ENCODE measurements around the gene CSH1.
"Not testable (repeated sequence)": the region's sequence is repeated elsewhere in the genome, so short reads cannot be mapped to it uniquely, and the experiment has no call there.

Gene CSH1

DNA sequence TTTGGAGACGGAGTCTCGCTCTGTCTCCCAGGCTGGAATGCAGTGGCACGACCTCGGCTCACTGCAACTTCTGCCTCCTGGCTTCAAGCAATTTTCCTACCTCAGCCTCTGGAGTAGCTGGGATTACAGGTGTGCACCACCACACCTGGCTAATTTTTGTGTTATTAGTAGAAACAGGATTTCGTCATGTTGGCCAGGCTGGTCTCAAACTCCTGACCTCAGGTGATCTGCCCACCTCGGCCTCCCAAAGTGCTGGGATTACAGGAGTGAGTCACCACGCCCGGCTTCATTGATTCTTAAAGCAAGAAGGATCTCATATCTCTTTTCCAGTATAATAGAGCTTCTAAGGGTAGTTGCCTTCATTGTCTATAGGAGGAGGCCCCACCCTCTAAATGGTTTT is 8.4 kb upstream of the CSH1 start:
- not testable (repeated sequence) for DNase-seq (ENCODE audit: low read depth in 2 of 2)

DNA sequence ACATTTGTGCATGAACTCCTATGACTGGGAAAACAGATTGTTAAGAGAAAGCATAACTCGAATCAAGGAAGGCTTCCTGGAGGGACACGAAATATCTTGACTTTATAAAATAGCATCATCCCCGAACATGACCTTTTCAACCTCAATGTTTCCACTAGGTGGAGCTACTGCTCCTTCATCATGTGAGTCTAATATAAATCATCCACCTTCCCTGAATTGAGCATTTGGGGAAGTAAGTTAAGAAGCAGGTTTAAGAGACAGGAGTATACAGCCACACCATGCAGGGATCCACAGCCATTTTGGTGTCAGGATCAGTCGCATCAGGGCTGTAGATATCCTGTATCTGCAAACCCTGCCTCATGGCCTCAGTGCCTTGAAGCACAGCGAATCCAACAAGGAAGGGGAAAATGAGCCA is 7.4 kb upstream of the CSH1 start:
- not testable (repeated sequence) for DNase-seq (ENCODE audit: low read depth in 2 of 2)

GRCh38 chr17:63901971-63902370 is 5.6 kb upstream of the CSH1 start:
- not testable (repeated sequence) for DNase-seq (ENCODE audit: low read depth in 2 of 2)

- not testable (repeated sequence) for DNase-seq (ENCODE audit: low read depth in 2 of 2)
These were observed 2.8 kb upstream of the CSH1 start for GRCh38 chr17:63898899-63899798.

DNA sequence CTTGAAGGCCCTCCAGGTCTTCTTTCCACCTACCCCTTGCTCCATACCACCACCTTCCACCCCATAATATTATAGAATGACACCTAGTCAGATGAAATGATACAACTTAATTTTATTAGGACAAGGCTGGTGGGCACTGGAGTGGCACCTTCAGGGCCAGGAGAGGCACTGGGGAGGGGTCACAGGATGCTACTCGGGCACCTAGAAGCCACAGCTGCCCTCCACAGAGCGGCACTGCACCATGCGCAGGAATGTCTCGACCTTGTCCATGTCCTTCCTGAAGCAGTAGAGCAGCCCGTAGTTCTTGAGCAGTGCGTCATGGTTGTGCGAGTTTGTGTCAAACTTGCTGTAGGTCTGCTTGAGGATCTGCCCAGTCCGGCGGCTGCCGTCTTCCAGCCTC is 1.6 kb downstream of the CSH1 start:
- not testable (repeated sequence) for DNase-seq (ENCODE audit: low read depth in 2 of 2)

DNA sequence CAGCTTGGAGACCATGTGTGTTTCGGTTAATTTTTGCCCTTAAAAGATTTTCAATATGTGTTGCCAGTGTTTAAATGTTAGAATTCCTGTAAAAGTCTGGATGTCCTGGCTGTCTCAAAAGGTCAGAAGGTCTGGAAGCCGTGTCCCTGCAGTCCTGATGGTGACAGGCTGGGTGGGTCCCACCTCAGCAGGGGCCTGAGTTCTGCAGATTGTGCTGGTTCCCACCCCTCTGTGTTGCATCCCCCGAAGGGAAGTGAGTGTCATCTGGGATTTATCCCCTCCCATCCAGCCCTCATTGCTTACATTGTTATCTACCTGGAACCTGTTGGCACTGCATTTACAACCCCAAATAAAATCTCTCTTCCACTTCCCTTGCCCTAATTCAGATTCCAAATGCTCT is 2.4 kb downstream of the CSH1 start:
- not testable (repeated sequence) for DNase-seq (ENCODE audit: low read depth in 2 of 2)

DNA sequence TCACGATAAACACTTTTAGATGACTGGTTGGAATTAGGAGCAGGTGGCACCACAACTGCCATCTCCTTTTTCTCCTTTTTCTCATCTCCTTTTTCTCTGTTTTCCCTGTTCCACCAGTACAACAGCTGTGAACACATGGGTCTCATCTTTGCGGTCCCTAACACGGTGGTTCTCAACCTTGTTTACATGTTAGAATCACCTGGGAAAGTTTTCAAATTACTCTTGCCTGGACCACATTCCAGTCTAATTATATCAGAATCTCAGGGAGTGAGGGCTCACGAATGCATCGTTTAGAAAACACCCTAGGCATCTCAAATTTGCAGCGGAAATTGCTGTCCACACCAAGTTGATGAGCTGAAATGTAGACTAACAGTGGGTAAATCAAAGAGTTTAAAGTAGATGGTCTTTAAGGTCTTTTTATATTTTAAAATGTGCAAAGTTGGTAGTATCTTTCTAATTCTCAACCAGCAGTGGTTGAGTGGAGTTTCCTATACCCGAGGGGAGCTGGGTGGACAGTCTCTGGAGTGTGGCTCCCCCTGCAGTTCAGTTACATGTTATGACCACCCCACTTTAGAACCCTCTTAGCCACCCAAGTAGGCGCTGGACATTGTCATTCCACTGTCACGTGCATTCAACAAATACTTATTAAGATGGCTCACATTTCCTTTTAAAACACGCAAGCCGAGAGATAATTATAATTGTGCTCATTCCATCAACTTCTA is 3.9 kb downstream of the CSH1 start:
- not testable (repeated sequence) for DNase-seq (ENCODE audit: low read depth in 2 of 2)

GRCh38 chr17:63889026-63889848 is 7.1 kb downstream of the CSH1 start:
- not testable (repeated sequence) for DNase-seq (ENCODE audit: low read depth in 2 of 2)

- not testable (repeated sequence) for DNase-seq (ENCODE audit: low read depth in 2 of 2)
These were observed 11.3 kb downstream of the CSH1 start for GRCh38 chr17:63885119-63885518.

- not testable (repeated sequence) for DNase-seq (ENCODE audit: low read depth in 2 of 2)
These were observed 13.7 kb downstream of the CSH1 start for GRCh38 chr17:63882626-63883126.

DNA sequence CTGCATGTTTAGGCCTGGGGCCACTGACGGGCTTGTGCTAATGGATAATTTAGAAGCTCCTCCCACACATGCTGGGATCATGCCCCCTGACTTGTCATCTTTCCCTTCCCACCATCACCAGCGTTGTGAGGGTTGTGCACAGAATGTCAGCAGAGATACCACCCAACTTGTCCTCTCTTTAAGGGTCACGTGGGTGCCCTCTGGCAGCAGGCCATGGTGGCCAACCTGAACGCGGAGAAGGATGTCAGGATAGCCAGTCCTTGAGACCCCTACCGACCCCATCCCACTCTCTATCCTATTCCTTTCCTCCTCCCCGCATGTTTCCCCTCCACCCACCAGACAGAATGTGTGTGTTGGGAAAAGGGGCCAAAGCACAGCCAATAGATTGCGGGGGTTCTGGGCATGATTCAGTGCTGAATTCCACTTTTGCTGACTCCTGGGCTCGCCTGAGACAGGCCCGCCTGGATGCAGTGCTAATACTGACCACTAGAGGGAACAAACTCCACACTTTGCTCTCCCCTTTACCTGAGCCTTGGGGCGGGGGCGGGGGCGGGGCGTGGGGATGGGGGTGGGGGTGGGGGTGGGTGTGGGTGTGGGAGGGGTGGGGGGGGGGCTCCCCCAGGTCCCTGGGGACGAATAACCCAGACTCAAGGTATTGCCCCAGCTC is 14.3 kb downstream of the CSH1 start, which contains the start of gene GH2:
TSS of gene GH2 (minus strand) at position 10 of the 667 bp plus-strand sequence. CDS start 143 bp downstream, outside the sequence.
- peak in 1 of 2 experiments; percentile 6 for DNase-seq (ENCODE audit: low read depth in 2 of 2)

- not testable (repeated sequence) for DNase-seq (ENCODE audit: low read depth in 2 of 2)
These were observed 15.0 kb downstream of the CSH1 start for GRCh38 chr17:63881337-63881736.

DNA sequence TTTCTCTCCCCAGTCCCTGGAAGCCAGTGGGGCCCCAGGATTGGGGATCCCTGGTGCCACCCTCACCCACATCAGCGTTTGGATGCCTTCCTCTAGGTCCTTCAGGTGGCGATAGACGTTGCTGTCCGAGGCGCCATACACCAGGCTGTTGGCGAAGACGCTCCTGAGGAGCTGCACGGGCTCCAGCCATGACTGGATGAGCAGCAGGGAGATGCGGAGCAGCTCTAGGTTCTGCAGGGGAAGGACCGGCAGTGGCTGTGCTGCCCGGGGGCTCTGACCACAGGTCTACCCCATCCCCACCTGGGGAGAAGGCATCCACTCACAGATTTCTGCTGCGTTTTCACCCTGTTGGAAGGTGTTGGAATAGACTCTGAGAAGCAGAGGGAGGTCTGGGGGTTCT is 15.7 kb downstream of the CSH1 start:
- DNase-seq (ENCODE audit: low read depth in 2 of 2) = no peak

DNA sequence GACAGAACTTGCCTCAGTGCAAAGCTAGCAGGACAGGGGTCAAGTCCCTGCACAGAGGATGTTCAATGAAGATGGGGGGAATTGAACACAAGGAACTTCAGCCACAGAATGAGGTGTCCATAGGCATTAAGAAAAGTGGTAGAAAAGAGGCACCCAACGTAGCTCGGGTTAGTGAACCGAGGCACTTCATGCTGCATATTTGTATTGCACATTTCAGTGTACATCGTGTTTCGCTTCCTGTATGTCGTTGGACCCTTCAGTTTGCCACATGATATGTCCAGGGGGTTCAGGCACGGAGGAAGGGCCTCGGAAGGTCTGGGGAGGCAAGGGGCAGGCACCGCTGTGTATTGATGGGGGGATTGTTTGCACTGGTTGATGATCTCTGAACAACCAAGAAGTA is 18.0 kb downstream of the CSH1 start:
- DNase-seq (ENCODE audit: low read depth in 2 of 2) = not testable (repeated sequence)

DNA sequence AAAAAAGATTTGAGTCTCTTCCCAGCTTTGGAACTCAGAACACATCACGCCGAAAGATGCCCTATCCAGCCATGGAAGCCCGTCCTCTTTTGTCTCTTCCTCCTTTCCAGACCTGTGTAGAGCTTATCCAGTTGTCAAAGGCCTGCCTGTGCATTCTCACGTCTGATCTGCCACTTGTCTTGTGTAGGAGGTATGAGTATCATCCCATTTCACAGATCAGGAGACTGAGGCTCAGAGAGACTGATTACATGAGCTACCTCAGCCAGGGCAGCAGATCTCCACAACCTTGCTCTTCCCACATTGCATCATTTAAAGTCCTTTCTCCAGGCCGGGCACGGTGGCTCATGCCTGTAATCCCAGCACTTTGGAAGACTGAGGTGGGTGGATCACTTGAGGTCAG is 21.7 kb downstream of the CSH1 start:
- not testable (repeated sequence) for DNase-seq (ENCODE audit: low read depth in 2 of 2)

- not testable (repeated sequence) for DNase-seq (ENCODE audit: low read depth in 2 of 2)
These were observed 22.2 kb downstream of the CSH1 start for GRCh38 chr17:63874061-63874626.

- not testable (repeated sequence) for DNase-seq (ENCODE audit: low read depth in 2 of 2)
These were observed 22.8 kb downstream of the CSH1 start, which contains the start of gene CSH2 for GRCh38 chr17:63873577-63873976. Gene CSH2 (minus strand): TSS chr17:63873677. CDS start chr17:63873614, 63 bp downstream.

GRCh38 chr17:63871646-63872365 is 24.6 kb downstream of the CSH1 start:
- not testable (repeated sequence) for DNase-seq (ENCODE audit: low read depth in 2 of 2)

GRCh38 chr17:63870292-63870665 is 26.1 kb downstream of the CSH1 start:
- peak; percentile 25 to 27 for DNase-seq (ENCODE audit: low read depth in 2 of 2)

Measured in fibroblast of skin of left biceps (primary cell).